ENCODE results near the gene MLLT11. TPM values are rescaled to one million over a fixed set of nuclear protein-coding genes. Genes with fewer than 3 reads are reported as not detected.

The MLLT11 gene
- total and polyA plus RNA-seq, 2 of the 4 experiments (the other 2 are of a cell fraction), result 3.6 to 17.5 TPM

- 3% methylated on average over 31 of the region's 48 CpGs; no CpG with 5 or more reads in 1 of the 2 experiments for WGBS, 2 experiments (ENCODE audit: extremely low coverage in 2 of 2, insufficient read length in 1 of 2)
- Histone ChIP-seq H3K4me3 (ENCODE audit: insufficient read depth, low read depth, low read length) (peak overlapping the region; percentile 65), H3K18ac (ENCODE audit: low read depth, low read length) (peak overlapping the region; percentile 44), H3K23ac (ENCODE audit: low read depth, low read length) (peak overlapping the region; percentile 93), H2AK9ac (replicated peaks; ENCODE audit: low read depth, low read length, poor library complexity) (peak overlapping the region; percentile 96), H3K27me3 (ENCODE audit: control insufficient read depth, insufficient read depth, low read length) (no peaks in the 10 kb centered on the region), H4K20me1 (ENCODE audit: insufficient read depth, low read length) (0 out of 2 replicates have a peak, but pooled peaks cover 8% of the 10 kb centered on the region), H2BK20ac (ENCODE audit: low read depth, low read length) (no peak overlapping the region), H4K91ac (ENCODE audit: insufficient read depth, low read depth, low read length) (peak overlapping the region; percentile 80), H3K27ac (ENCODE audit: insufficient read depth, low read length) (peak overlapping the region; percentile 88), H3K56ac (ENCODE audit: extremely low read depth, insufficient read depth, low read length) (peak overlapping the region; percentile 61; the same call in 1 of the 2 replicates), H3K9me1 (ENCODE audit: insufficient read depth, low read length) (peaks cover 7% of the 10 kb centered on the region; the same call in 1 of the 2 replicates), H2AK5ac (ENCODE audit: low read depth, low read length) (peak overlapping the region; percentile 87), H3K4ac (ENCODE audit: low read depth, low read length) (peak overlapping the region; percentile 82), H2BK5ac (ENCODE audit: low read depth, low read length, poor library complexity, severe bottlenecking) (peak overlapping the region; percentile 62), H3K79me1 (ENCODE audit: low read depth in 1 of 2, low read length in 2 of 2) (peaks cover 6 to 49% of the 10 kb centered on the region in 2 experiments; a peak in 3 of 4 replicates), H4K5ac (ENCODE audit: low read depth, low read length) (peak overlapping the region; percentile 74), H2BK15ac (ENCODE audit: low read depth, low read length) (peak overlapping the region; percentile 15; the same call in 1 of the 3 replicates), H3K9me3 (ENCODE audit: control insufficient read depth, insufficient read depth, low read length) (no peaks in the 10 kb centered on the region), H2AFZ (replicated peaks; ENCODE audit: low read length, poor library complexity) (peak overlapping the region; percentile 95), H3K4me1 (ENCODE audit: control insufficient read depth, insufficient read depth, low read length) (peaks cover 8% of the 10 kb centered on the region), H3K36me3 (ENCODE audit: control insufficient read depth, insufficient read depth, low read length) (peaks cover 16% of the 10 kb centered on the region), H3K9ac (ENCODE audit: low read depth, low read length) (peak overlapping the region; percentile 78), H3K4me2 (ENCODE audit: low read depth, low read length) (peak overlapping the region; percentile 86), H4K8ac (ENCODE audit: low read depth in 2 of 2, low read length in 2 of 2) (peak overlapping the region; percentile 96 to 99), H3K14ac (replicated peaks; ENCODE audit: low read depth, low read length) (peak overlapping the region; percentile 81), H2BK120ac (ENCODE audit: low read depth, low read length) (peak overlapping the region; percentile 69; the same call in 1 of the 2 replicates)
- ChIA-PET POLR2A (ENCODE audit: unreplicated experiment) (interaction anchor here (1.0 to 1.1 kb wide), 2 partner anchors 12 to 42 kb away, joined by 3 to 4 read pairs; partner anchors contain the start of genes CDC42SE1 and MINDY1), CTCF (interaction anchor here (0.6 to 1.4 kb wide), 3 partner anchors 51 to 1108 kb away, joined by 3 read pairs; no protein-coding TSS in a partner anchor)
- ATAC-seq (ENCODE audit: low read depth) (peak; percentile 60), DNase-seq (peak; percentile 57)
- dilution Hi-C loops (cut with HindIII; ENCODE audit: low sequenced_read_pairs, unreplicated experiment) (no loop called here), in situ Hi-C loops (cut with MboI; ENCODE audit: low sequenced_read_pairs) (no loop called here), intact Hi-C loops (cut with micrococcal nuclease) (no loop called here)
- TSS peak; percentile 76 for BruUV-seq (replicated peaks)
- TF ChIP-seq USF2 (IDR thresholded peaks at IDR 0.05; ENCODE audit: low read depth, low read length) (no peak), NFE2L2 (IDR thresholded peaks at IDR 0.05; ENCODE audit: low read depth, low read length) (no peak), MXI1 (IDR thresholded peaks at IDR 0.05; ENCODE audit: borderline replicate concordance, low read depth, low read length) (peak; percentile 70; the same call in 1 of the 2 replicates), MAZ (IDR thresholded peaks at IDR 0.05; ENCODE audit: borderline replicate concordance, low read depth, low read length) (no peak; the same call in 1 of the 2 replicates), RAD21 (IDR thresholded peaks at IDR 0.05; ENCODE audit: low read length) (0 out of 2 replicates have a peak, but pooled peaks have one; percentile 4), CEBPB (IDR thresholded peaks at IDR 0.05; ENCODE audit: low read depth, low read length) (no peak), BHLHE40 (IDR thresholded peaks at IDR 0.05; ENCODE audit: low read depth, low read length) (no peak; the same call in 1 of the 2 replicates), FOS (IDR thresholded peaks at IDR 0.05; ENCODE audit: low read depth, low read length) (no peak), ELK1 (IDR thresholded peaks at IDR 0.05; ENCODE audit: borderline replicate concordance, low read depth, low read length) (no peak), RCOR1 (IDR thresholded peaks at IDR 0.05; ENCODE audit: insufficient replicate concordance, low read length) (no peak), MAFK (IDR thresholded peaks at IDR 0.05; ENCODE audit: low read depth, low read length) (no peak), SMC3 (IDR thresholded peaks at IDR 0.05; ENCODE audit: low read depth, low read length) (no peak), RFX5 (IDR thresholded peaks at IDR 0.05; ENCODE audit: low read depth, low read length) (no peak)
These were observed 12.1 kb upstream of the MLLT11 start for GRCh38 chr1:151047925-151048644.

Measured in IMR-90 (cell line).